IMR-90 (cell line): Measurements from ENCODE around the gene TDRD12.

Experiments used
- CEBPB ChIP-seq: IDR thresholded peaks from 2 replicates; pipeline ENCODE4 v1.6.1; 2012; ENCODE audit warnings: low read depth, low read length, improper control_type of control experiment
- FOS ChIP-seq: fragments of 150-350 bp; IDR thresholded peaks from 2 replicates; pipeline ENCODE4 v1.6.1; 2016; ENCODE audit warnings: low read depth, low read length
- MXI1 ChIP-seq: IDR thresholded peaks from 2 replicates; pipeline ENCODE4 v1.6.1; 2012; ENCODE audit warnings: low read depth, mild to moderate bottlenecking, low read length, moderate library complexity, borderline replicate concordance
- NFE2L2 ChIP-seq: fragments of 150-350 bp; IDR thresholded peaks from 2 replicates; pipeline ENCODE4 v1.6.1; 2016; ENCODE audit warnings: low read depth, mild to moderate bottlenecking, low read length
- POLR2A ChIP-seq: IDR thresholded peaks from 2 replicates; pipeline ENCODE4 v1.6.1; 2012; ENCODE audit warnings: mild to moderate bottlenecking, low read depth, low read length
- RAD21 ChIP-seq: IDR thresholded peaks from 2 replicates; pipeline ENCODE4 v1.6.1; 2012; ENCODE audit warnings: low read length, improper control_type of control experiment
- SMC3 ChIP-seq: fragments of 150-350 bp; IDR thresholded peaks from 2 replicates; pipeline ENCODE4 v1.6.1; 2016; ENCODE audit warnings: low read depth, mild to moderate bottlenecking, antibody characterized with exemption, low read length, moderate library complexity
- TF ChIP-seq, protein P1 (sequence below): conservative IDR thresholded peaks from 2 replicates; pipeline ENCODE4 v1.5.1; 2012; ENCODE audit warnings: mild to moderate bottlenecking, low read depth, low read length, improper control_type of control experiment
- TF ChIP-seq, protein P2 (sequence below): fragments of 150-350 bp; IDR thresholded peaks from 2 replicates; pipeline ENCODE4 v1.6.1; 2017; ENCODE audit warnings: mild to moderate bottlenecking, antibody characterized with exemption, low read length, low read depth
- TF ChIP-seq, protein P3 (sequence below): fragments of 150-350 bp; IDR thresholded peaks from 2 replicates; pipeline ENCODE4 v1.6.1; 2016; ENCODE audit warnings: low read depth, mild to moderate bottlenecking, low read length, moderate library complexity, borderline replicate concordance

DNA sequence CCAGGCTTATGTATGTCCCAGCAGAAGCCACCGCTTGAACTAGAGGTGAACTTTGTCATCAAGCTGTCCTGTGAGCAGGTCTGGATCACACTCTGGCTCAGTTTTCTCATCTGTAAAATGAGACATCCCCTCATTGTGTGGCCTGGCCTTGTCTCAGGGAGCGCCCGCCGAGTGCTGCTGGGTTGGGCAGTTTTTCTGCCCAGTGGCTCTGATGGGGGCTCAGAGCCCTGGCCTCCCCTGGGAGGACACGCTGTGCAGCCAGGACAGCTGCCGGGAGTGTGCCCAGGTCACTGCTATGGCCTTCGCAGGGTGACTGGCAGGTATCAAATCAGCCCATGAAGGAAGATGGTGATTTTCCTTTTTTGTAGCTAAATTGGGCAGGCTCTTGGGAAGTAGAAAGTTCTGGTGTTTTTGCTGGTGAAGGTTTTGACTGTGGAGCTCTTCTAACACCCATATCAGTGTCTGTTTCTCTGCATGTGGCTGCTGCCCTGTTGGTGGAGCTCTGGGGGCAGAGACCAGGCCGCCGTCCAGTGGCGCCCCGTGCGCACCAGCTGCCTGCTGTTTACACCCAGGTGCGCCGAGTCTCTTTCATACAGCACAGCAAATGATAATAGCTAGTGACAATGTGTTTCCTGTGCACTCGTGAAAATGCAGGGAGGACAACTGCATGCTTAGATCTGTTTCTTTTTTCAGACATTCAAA is 109.2 kb downstream of the TDRD12 start:
- TF ChIP-seq CEBPB (no peak), SMC3 (no peak), POLR2A (no peak), FOS (no peak), RAD21 (no peak), NFE2L2 (no peak), MXI1 (no peak)
- TF ChIP-seq, protein P1, sequence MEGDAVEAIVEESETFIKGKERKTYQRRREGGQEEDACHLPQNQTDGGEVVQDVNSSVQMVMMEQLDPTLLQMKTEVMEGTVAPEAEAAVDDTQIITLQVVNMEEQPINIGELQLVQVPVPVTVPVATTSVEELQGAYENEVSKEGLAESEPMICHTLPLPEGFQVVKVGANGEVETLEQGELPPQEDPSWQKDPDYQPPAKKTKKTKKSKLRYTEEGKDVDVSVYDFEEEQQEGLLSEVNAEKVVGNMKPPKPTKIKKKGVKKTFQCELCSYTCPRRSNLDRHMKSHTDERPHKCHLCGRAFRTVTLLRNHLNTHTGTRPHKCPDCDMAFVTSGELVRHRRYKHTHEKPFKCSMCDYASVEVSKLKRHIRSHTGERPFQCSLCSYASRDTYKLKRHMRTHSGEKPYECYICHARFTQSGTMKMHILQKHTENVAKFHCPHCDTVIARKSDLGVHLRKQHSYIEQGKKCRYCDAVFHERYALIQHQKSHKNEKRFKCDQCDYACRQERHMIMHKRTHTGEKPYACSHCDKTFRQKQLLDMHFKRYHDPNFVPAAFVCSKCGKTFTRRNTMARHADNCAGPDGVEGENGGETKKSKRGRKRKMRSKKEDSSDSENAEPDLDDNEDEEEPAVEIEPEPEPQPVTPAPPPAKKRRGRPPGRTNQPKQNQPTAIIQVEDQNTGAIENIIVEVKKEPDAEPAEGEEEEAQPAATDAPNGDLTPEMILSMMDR, result no peak
- TF ChIP-seq, protein P2, sequence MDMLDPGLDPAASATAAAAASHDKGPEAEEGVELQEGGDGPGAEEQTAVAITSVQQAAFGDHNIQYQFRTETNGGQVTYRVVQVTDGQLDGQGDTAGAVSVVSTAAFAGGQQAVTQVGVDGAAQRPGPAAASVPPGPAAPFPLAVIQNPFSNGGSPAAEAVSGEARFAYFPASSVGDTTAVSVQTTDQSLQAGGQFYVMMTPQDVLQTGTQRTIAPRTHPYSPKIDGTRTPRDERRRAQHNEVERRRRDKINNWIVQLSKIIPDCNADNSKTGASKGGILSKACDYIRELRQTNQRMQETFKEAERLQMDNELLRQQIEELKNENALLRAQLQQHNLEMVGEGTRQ, result no peak
- TF ChIP-seq, protein P3, sequence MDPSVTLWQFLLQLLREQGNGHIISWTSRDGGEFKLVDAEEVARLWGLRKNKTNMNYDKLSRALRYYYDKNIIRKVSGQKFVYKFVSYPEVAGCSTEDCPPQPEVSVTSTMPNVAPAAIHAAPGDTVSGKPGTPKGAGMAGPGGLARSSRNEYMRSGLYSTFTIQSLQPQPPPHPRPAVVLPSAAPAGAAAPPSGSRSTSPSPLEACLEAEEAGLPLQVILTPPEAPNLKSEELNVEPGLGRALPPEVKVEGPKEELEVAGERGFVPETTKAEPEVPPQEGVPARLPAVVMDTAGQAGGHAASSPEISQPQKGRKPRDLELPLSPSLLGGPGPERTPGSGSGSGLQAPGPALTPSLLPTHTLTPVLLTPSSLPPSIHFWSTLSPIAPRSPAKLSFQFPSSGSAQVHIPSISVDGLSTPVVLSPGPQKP, result no peak
